H1 (cell line): ENCODE results near the gene PEAK1. TPM values are rescaled to one million over a fixed set of nuclear protein-coding genes. Genes with fewer than 3 reads are reported as not detected.

Experiments used
- MAFK ChIP-seq: IDR thresholded peaks from 2 replicates; pipeline ENCODE4 v1.6.1; 2012; ENCODE audit warnings: low read depth, mild to moderate bottlenecking, improper control_type of control experiment, low read length
- RNF2 ChIP-seq: fragments of 200-900, 300-1000 bp; sonication (generic); IDR thresholded peaks from 2 replicates; pipeline ENCODE4 v1.7.1; 2016; ENCODE audit warnings: borderline replicate concordance, low read depth, mild to moderate bottlenecking, antibody characterized with exemption, low read length; ENCODE audit not compliant: poor library complexity, severe bottlenecking; ENCODE audit errors: missing control alignments
- SRF ChIP-seq: IDR thresholded peaks from 2 replicates; pipeline ENCODE4 v1.6.1; 2011; ENCODE audit warnings: mild to moderate bottlenecking, low read depth, low read length, moderate library complexity
- ZNF274 ChIP-seq: IDR thresholded peaks from 2 replicates; pipeline ENCODE4 v1.7.0; 2012; ENCODE audit warnings: low read length, borderline replicate concordance; ENCODE audit errors: extremely low read depth
- polyA plus RNA-seq, 7 experiments: library from polyadenylated mRNA; depleted of rRNA in 3 of 7; stranded (reverse) in 5 of 7; unstranded in 2 of 7; fragments of >200 nt in 5 of 7; fragments of 200-250 nt in 2 of 7; gene quantifications; 1 replicate in 5 of 7; 2 replicates in 1 of 7; 4 replicates in 1 of 7; pipeline versions ENCODE4 v1.2.1 to v1.2.3, GENCODE V29; 2011 to 2013; ENCODE audit warnings: missing spikeins in 2 of 7, mixed read lengths in 2 of 7
- total RNA-seq: library from RNA; stranded (reverse); fragmentation: NEBNext Ultra II Directional; extraction: Animal tissue kit (Norgen Biotek cat#: 25700); gene quantifications from 2 replicates; pipeline ENCODE4 v1.2.1, GENCODE V29; 2021
- TF ChIP-seq, protein P1 (sequence below): IDR thresholded peaks from 2 replicates; pipeline ENCODE4 v1.6.1; 2012; ENCODE audit warnings: low read length, inconsistent platforms
- TF ChIP-seq, protein P2 (sequence below): IDR thresholded peaks from 2 replicates; pipeline ENCODE4 v1.6.1; 2012; ENCODE audit warnings: inconsistent platforms

Gene PEAK1
- total and polyA plus RNA-seq, 2 of the 8 experiments (the other 6 are each of a cell fraction or from before 2014, with no cell fraction given): 8.8 to 44.8 TPM

DNA sequence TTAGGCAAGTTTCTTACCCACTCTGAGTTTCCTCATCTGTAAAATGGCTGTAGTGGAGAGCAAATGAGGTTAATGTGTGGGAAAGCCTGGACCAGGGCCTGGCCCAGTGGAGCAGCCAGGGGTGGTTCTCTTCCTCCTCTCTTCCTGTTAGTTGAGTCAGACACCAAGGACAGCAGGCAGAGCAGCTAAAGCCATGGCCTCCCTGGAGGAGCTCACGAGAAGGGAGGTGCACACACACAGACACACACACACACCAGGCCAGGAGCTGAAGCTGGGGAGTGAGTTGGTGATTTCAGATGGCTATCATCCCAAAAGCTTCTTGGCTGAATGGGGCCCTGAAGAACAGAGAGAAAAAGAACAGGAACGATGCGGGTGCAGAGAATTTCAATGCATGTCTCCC is 315.7 kb downstream of the PEAK1 start (continued):
- TF ChIP-seq ZNF274 (no peak), SRF (no peak), RNF2 (no peak), MAFK (no peak)
- TF ChIP-seq, protein P1, sequence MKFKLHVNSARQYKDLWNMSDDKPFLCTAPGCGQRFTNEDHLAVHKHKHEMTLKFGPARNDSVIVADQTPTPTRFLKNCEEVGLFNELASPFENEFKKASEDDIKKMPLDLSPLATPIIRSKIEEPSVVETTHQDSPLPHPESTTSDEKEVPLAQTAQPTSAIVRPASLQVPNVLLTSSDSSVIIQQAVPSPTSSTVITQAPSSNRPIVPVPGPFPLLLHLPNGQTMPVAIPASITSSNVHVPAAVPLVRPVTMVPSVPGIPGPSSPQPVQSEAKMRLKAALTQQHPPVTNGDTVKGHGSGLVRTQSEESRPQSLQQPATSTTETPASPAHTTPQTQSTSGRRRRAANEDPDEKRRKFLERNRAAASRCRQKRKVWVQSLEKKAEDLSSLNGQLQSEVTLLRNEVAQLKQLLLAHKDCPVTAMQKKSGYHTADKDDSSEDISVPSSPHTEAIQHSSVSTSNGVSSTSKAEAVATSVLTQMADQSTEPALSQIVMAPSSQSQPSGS: no peak
- TF ChIP-seq, protein P2, sequence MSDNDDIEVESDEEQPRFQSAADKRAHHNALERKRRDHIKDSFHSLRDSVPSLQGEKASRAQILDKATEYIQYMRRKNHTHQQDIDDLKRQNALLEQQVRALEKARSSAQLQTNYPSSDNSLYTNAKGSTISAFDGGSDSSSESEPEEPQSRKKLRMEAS: no peak
- TF ChIP-seq, all 59 proteins: peak for 0
